ENCODE measurements around the gene FCGR2B. TPM values are rescaled to one million over a fixed set of nuclear protein-coding genes. Genes with fewer than 3 reads are reported as not detected.

The FCGR2B gene
- total and polyA plus RNA-seq, 2 of the 13 experiments (the other 11 are each of a cell fraction or from before 2014, with no cell fraction given) = not detected

- no peak for TF ChIP-seq ZFP41 (CRISPR knock-in tag; IDR thresholded peaks at IDR 0.05; ENCODE audit: borderline replicate concordance)
- peak; percentile 49; the same call in 1 of the 2 replicates for TF ChIP-seq HMG20A (CRISPR knock-in tag; IDR thresholded peaks at IDR 0.05; ENCODE audit: borderline replicate concordance)
- TF ChIP-seq PRDM10 (CRISPR knock-in tag; IDR thresholded peaks at IDR 0.05; ENCODE audit: low read depth) = peak; percentile 84
- TF ChIP-seq ZKSCAN1 (IDR thresholded peaks at IDR 0.05; ENCODE audit: low read length) = no peak
- no peak for TF ChIP-seq HIVEP1 (CRISPR knock-in tag; IDR thresholded peaks at IDR 0.05)
- no peak for TF ChIP-seq ZSCAN25 (CRISPR knock-in tag; IDR thresholded peaks at IDR 0.05)
- no peak for TF ChIP-seq MIER2 (CRISPR knock-in tag; IDR thresholded peaks at IDR 0.05)
- no peak for TF ChIP-seq ZBTB3 (CRISPR knock-in tag; IDR thresholded peaks at IDR 0.05; ENCODE audit: borderline replicate concordance, low read depth)
- peak; percentile 60; the same call in 1 of the 2 replicates for TF ChIP-seq ZNF264 (CRISPR knock-in tag; IDR thresholded peaks at IDR 0.05)
- TF ChIP-seq STAT5B (CRISPR knock-in tag; IDR thresholded peaks at IDR 0.05) = no peak
- TF ChIP-seq ZSCAN22 (CRISPR knock-in tag; IDR thresholded peaks at IDR 0.05) = no peak
- no peak for TF ChIP-seq NFRKB (IDR thresholded peaks at IDR 0.05)
- TF ChIP-seq HOXA7 (CRISPR knock-in tag; IDR thresholded peaks at IDR 0.05) = no peak
- TF ChIP-seq SALL1 (CRISPR knock-in tag; IDR thresholded peaks at IDR 0.05) = peak; percentile 83
- peak; percentile 58; the same call in 1 of the 2 replicates for TF ChIP-seq ZKSCAN8 (CRISPR knock-in tag; IDR thresholded peaks at IDR 0.05; ENCODE audit: borderline replicate concordance)
- TF ChIP-seq, protein P1, sequence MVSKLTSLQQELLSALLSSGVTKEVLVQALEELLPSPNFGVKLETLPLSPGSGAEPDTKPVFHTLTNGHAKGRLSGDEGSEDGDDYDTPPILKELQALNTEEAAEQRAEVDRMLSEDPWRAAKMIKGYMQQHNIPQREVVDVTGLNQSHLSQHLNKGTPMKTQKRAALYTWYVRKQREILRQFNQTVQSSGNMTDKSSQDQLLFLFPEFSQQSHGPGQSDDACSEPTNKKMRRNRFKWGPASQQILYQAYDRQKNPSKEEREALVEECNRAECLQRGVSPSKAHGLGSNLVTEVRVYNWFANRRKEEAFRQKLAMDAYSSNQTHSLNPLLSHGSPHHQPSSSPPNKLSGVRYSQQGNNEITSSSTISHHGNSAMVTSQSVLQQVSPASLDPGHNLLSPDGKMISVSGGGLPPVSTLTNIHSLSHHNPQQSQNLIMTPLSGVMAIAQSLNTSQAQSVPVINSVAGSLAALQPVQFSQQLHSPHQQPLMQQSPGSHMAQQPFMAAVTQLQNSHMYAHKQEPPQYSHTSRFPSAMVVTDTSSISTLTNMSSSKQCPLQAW (CRISPR knock-in tag; IDR thresholded peaks at IDR 0.05) = peak; percentile 98
- no peak for TF ChIP-seq ZFP90 (CRISPR knock-in tag; IDR thresholded peaks at IDR 0.05; ENCODE audit: borderline replicate concordance)
- no peak for TF ChIP-seq NFAT5 (CRISPR knock-in tag; IDR thresholded peaks at IDR 0.05)
- no peak for TF ChIP-seq ZMAT5 (CRISPR knock-in tag; IDR thresholded peaks at IDR 0.05; ENCODE audit: borderline replicate concordance, low read depth)
- TF ChIP-seq CREB3 (CRISPR knock-in tag; IDR thresholded peaks at IDR 0.05) = no peak
Measured at GRCh38 chr1:161702250-161702649, 39.3 kb downstream of the FCGR2B start (continued).
